GM12872 (cell line): ENCODE data around the gene TMPRSS4.

Experiments
- TF ChIP-seq, protein P1 (sequence below): IDR thresholded peaks from 3 replicates; pipeline ENCODE4 v1.5.1; 2011; ENCODE audit warnings: low read depth, mild to moderate bottlenecking, low read length, moderate library complexity; ENCODE audit not compliant: insufficient read depth

Gene TMPRSS4

DNA sequence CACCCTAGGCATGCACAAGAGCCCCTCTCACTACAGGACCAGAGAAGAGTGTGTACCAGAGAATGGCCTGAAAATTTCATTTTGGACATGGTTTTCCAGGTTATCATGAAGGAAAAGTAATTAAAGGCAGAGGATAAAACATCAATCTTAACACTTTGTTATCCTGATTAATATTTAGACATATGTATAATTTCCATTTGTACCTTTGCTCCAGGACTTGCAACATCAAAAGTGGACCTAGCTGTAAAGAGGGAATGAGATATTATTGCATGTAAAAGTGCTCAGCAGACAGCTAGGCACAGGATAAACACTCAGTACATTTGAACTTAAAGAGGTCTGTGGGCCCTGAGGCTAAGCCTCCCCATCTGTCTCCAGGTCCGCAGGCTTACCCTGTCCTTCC, 77.8 kb downstream of the TMPRSS4 start:
- TF ChIP-seq, protein P1, sequence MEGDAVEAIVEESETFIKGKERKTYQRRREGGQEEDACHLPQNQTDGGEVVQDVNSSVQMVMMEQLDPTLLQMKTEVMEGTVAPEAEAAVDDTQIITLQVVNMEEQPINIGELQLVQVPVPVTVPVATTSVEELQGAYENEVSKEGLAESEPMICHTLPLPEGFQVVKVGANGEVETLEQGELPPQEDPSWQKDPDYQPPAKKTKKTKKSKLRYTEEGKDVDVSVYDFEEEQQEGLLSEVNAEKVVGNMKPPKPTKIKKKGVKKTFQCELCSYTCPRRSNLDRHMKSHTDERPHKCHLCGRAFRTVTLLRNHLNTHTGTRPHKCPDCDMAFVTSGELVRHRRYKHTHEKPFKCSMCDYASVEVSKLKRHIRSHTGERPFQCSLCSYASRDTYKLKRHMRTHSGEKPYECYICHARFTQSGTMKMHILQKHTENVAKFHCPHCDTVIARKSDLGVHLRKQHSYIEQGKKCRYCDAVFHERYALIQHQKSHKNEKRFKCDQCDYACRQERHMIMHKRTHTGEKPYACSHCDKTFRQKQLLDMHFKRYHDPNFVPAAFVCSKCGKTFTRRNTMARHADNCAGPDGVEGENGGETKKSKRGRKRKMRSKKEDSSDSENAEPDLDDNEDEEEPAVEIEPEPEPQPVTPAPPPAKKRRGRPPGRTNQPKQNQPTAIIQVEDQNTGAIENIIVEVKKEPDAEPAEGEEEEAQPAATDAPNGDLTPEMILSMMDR = no peak

DNA sequence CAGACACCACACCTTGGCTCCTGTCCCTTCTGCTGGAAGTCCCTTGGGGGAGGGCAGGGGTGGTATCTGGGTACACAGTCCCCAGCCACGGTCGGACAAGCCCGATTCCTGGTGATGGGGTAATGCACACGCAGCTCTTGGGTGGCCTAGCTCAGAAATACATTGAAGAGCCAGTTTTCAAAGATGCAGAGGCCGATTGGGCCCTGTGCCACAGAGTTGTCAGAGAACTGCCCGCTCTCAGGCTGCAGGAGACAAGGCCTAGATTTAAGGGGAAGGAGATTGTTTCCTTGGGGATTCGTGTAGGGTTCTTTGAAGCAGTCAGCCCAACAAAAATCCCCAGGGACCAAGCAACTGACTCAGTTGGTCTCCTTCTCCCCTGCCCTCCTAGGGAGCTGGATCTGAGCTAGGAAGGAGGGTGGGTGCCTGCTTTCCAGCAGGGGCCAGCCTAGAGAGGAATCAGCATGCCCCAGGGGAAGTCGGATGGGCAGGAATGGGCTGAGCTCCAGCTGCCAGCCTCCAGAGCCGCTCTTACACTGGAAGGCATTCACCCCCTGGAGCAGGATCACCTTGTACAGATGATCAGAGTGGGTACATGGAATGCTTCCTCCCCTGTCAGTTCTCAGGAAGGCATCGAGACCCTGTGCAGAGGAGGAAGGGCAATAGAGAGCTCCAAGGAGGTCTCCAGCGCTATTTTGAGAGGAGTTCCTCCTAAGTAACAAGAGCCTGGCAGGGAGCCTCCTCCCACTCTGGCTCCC, 79.1 kb downstream of the TMPRSS4 start:
- TF ChIP-seq, protein P1 = no peak

DNA sequence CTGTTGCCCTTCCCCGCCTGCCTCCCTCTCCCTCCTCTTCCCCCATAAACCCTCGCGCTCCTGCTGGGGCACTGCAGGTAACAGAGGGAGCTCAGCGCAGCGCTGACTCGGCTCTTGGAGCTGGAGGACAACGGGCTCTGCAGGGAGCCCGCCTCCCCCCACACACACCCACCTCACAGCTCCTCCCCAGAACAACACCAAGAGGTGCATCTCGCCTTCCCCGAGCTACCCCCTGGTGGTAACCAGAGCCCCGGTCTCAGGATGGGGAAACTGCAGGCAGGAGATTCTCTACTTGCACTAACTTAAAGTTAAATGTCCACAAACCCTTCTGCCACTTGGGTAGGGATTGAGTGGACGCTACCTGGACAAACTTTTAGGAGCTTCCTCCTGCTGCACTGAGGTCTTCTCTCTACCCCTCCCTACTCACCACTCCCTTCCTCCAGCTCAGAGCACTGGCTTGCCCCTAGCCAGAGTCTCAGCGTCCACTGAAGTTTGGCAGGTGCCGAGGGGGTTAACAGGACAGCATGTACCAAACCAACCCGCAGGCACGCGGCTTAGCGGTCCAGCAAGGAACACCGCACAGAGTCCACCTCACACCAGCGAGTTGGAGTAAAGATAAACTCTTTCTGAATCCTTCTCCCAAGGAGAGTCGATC, 79.8 kb downstream of the TMPRSS4 start:
- TF ChIP-seq, protein P1 = 0 out of 3 replicates have a peak, but pooled peaks have one; percentile 6

DNA sequence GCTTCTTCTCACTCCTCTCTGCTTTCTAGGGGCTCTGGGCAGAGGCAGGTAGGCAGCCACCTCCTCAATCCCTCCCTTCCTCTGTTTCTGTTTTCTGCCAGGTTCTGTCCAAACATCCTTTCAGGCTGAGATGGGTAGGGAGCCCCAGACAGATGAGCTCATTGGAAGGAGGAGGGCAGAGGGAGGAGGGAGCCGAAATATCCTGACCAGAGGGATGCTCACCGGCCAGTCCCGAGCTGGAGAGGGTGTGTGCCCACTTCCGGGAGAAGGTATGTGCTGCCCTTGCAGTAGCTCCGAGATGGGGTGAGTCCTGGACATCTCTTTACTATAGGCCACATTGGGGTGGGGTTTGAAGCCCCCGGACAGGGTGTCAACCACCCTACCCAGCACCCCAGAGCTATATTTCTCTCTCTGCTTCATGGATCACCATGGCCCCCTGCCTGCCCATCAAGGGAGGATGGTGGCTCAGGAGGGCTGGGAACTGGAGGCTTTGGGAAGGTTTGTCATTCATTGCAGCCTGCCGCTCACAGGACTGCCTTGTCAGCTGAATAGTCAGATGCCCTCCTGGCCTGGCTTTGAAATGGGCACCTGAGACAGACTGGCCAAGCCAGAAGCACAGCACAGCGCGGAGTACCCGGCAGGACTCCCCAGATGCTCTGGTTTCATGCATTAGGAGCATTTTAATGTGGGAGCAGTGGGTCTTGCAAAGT, 80.5 kb downstream of the TMPRSS4 start:
- TF ChIP-seq, protein P1 = no peak

DNA sequence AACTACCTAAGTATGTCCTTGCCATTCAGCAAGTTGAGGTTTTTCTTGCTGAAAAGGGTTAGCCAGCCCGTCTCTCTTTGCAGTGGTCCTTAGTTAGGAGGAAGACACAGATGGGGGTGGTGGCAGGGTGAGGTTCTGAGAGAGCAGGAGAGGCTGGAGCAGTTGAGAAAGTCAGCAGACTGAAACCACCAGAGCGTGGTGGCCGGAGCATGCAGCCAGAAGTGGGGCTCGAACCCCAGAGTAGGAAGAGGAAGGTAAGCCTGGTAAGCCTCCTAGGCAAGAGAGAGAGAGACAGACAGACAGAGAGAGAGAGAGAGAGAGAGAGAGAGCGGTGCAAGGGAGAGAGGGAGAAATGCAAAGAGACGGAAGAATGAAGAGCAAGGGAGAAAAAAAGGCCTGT, 84.9 kb downstream of the TMPRSS4 start:
- TF ChIP-seq, protein P1 = no peak

DNA sequence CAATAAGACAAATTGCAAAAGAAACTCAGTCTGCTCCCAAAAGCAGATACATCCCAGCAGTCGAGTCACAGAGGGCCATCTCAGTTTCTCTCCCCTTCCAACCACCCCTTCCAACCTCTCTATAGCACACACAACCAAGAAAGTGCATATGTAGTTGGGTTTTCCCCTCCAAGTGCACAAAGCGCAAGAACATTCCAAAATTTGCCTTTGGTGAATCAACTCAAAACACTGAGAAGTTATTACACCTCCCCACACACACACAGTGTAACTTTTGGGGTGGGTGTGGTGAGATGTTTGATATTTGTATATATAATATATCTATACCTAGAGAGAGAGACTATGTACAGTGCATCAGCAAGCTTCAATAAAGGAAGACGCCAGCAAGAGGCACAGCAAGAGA, 86.0 kb downstream of the TMPRSS4 start:
- TF ChIP-seq, protein P1 = no peak

DNA sequence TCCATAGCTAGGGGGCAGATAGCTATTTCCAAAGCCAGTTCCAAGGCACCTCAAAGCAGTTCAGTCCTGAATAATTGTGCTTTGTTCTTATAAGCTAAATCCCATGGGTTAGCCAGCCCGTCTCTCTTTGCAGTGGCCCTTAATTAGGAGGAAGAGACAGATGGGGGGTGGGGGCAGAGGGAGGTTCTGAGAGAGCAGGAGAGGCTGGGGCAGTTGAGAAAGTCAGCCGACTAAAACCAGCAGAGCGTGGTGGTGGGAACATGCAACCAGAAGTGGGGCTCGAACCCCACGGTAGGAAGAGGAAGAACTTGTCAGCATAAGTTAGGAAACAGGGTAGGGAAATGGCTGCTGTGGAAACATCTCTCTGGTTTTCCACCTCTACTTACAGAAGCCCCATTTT, 86.6 kb downstream of the TMPRSS4 start:
- TF ChIP-seq, protein P1 = no peak
